D721Med (cell line): ENCODE data around the gene CBX5.

Experiments
- DNase-seq: peaks from one replicate; pipeline ENCODE4 v3.0.0; 2011; ENCODE audit warnings: low spot score; ENCODE audit not compliant: insufficient read length
- FAIRE-seq: peaks from 2 replicates; lab custom pipeline; 2011; peaks lifted over from hg19 to GRCh38; lab: Jason Lieb, UNC
- TF ChIP-seq, protein P1 (sequence below): IDR thresholded peaks from 2 replicates; pipeline ENCODE4 v1.5.1; 2012; ENCODE audit warnings: mild to moderate bottlenecking, control low read depth; ENCODE audit not compliant: insufficient read depth; ENCODE audit errors: missing control alignments

Gene CBX5

DNA sequence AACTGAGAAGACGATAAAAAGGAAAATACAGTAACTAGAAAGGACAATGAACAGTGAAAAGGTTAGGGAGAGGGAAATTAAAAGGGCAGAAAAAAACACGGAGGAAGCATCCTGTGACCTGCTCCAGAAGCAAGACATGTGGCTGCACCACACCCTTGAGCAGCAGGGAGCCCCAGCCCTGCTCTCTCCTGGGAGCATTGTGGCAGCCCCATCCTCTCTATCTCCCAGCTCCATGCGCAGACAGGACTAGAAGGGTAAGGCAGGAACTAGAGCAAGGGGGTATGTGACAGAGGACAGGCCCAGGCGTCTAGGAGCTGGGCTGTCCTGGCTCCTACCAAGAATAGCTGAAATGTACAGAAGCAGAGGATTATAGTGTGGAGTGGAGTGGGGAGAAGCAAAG, 52.5 kb downstream of the CBX5 start:
- FAIRE-seq (no peak), DNase-seq (no peak)
- TF ChIP-seq, protein P1, sequence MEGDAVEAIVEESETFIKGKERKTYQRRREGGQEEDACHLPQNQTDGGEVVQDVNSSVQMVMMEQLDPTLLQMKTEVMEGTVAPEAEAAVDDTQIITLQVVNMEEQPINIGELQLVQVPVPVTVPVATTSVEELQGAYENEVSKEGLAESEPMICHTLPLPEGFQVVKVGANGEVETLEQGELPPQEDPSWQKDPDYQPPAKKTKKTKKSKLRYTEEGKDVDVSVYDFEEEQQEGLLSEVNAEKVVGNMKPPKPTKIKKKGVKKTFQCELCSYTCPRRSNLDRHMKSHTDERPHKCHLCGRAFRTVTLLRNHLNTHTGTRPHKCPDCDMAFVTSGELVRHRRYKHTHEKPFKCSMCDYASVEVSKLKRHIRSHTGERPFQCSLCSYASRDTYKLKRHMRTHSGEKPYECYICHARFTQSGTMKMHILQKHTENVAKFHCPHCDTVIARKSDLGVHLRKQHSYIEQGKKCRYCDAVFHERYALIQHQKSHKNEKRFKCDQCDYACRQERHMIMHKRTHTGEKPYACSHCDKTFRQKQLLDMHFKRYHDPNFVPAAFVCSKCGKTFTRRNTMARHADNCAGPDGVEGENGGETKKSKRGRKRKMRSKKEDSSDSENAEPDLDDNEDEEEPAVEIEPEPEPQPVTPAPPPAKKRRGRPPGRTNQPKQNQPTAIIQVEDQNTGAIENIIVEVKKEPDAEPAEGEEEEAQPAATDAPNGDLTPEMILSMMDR = no peak

DNA sequence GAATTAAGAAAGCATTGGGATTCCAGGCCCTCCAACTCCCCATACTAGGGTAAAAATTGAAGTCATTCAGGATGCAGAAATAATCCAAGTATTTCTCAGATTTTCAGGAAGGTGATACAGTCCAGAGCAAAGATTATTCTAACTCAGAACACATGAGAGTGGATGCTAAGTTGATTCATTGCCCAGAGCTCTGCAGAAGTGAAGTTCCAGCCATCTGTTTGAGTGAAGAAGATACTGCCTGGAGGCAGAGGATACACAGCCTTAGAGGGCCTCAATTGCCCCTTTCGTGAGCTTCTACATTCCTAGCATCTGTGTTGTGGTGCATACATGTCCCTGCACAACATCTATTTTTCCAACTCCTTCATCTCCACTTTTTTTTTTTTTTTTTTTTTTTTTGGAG, 54.3 kb downstream of the CBX5 start:
- TF ChIP-seq, protein P1 = no peak
- FAIRE-seq = no peak

DNA sequence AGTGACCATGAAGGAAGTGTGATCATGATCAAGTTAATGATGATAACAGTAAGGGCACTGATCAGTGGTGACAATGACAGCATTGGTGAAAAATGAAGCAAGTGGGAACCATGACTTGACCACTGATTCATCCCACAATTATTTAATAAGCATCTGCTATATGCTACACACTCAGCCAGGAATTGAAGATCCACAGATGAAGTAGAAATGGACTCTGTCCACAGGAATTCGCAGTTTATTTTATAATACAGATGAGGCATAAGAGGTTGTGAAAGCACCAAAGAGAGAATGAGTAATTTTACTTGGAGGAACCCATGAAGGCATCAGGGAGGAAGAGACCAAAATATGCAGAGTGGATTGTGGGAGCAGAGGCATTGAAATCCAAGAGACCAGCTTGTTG, 57.3 kb downstream of the CBX5 start:
- FAIRE-seq = no peak
- DNase-seq = no peak

More for the DNA sequence above, 54.3 kb downstream of the CBX5 start:
- no peak for DNase-seq

DNA sequence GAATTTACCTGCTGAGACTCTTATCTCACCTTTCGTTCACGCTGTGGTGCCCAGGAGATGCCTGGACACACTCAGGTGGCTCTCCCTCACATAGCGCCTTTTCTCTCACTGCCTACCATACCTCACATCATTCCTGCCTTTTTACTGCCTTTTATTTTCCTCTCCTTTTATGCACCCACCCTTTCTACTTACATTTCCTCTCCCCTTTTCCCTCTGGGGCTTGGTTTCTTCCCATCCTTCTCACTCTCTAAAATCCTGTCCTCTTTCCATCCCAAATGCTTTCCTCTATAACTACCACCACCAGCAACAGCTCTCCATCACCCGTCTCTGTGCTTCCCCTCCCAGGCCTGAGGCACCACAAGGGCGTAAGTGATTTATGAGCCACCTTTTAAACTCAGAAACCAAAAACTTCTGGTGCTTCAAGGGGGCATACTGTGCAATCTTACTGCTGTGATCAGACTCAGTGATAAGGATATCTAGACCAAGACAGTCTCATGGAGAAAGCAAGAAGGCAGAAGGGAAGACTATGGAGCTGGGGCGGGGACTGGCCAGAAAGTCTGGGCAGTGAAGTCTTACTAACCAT, 58.4 kb downstream of the CBX5 start:
- TF ChIP-seq, protein P1 = no peak
- no peak for FAIRE-seq
- no peak for DNase-seq

More for the DNA sequence above, 57.3 kb downstream of the CBX5 start:
- TF ChIP-seq, protein P1 = no peak

DNA sequence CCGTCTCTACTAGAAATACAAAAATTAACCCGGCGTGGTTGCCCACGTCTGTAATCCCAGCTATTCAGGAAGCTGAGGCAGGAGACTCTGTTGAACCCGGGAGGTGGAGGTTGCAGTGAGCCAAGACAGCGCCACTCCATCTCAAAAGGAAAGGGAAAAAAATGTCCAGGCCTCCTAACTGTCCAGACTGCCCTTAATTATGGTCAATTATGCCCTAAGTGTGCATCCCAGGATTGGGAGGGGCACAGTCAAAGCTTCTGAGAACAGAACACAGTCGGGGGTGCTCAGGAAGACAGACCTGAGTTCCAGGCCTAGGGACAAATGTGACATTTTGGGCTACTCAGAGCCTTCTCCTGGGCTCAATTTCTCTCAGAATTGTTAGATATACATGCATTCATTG, 59.4 kb downstream of the CBX5 start:
- DNase-seq (no peak), FAIRE-seq (no peak)
- TF ChIP-seq, protein P1 = no peak

DNA sequence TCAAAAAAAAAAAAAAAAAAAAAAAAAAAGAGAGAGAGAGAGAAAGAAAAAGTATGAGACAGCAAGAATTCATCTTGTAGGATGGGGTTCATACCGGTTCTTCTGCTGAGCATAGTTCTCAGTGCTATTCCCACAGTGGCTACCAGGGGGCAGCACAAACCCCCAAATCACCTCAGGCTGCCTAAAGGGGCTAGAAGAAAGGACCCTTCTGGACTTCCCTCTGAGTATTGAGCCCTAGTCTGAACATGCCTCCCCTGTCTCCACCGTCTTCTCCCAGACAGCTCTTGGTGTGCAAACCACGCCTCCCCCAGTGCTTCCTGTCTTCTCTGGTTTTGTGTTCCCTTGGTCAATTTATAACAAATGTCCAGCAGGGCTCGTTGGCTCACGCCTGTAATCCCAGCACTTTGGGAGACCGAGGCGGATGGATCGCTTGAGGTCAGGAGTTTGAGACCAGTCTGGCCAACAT, 59.8 kb downstream of the CBX5 start:
- no peak for DNase-seq
- TF ChIP-seq, protein P1 = peak; percentile 82
- no peak for FAIRE-seq

DNA sequence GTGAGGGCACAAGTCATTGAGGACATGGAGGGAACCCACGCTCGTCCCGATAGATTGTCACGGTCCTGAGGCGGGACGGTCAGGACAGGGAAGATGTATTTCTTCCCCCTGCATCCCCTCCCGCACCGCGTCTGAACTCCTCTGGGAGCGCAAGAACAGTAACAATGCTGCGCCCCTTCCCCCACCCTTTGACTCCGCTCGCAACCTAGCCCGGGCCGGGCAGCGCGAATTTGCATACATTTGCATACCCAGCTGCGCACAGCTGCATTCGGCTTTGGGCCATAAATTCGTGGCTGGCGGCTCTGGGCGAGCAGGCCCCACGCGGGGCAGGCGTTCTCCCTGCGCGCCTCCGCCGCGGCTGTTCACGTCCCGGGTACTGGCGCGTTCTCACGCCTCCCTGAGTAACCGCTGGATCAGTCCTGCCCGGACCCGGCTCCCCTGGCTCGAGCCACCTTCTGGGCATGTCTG, 62.1 kb downstream of the CBX5 start:
- DNase-seq = no peak
- FAIRE-seq = no peak
- TF ChIP-seq, protein P1 = no peak
